GM12878 (cell line): ENCODE data around the gene GNB5. TPM values are rescaled to one million over a fixed set of nuclear protein-coding genes. Genes with fewer than 3 reads are reported as not detected.

Experiments
- ATAC-seq: fragments of 200-7000 bp; cut with Tn5 transposase; 3 replicates; pipeline ENCODE4 v1.9.1; 2020; ENCODE audit warnings: mild to moderate bottlenecking, moderate library complexity
- BruUV-seq: library from RNA; stranded (reverse); fragments of 400-500 nt; replicated peaks from 2 replicates; lab custom pipeline; 2021; lab: Mats Ljungman, UMichigan
- CTCF ChIA-PET: fragments of 300-600 bp; sonication (Branson Sonifier 250); formaldehyde crosslinking; extraction: SDS; loops from one replicate; lab custom pipeline; 2021; ENCODE audit warnings: inconsistent platforms; lab: Yijun Ruan, JAX
- POLR2A ChIA-PET: fragments of 350-600 bp; formaldehyde crosslinking; extraction: SDS; loops from one replicate; lab custom pipeline; 2021; ENCODE audit warnings: inconsistent platforms; lab: Charles Lee
- RAD21 ChIA-PET: fragments of 300-600 bp; sonication (Branson Sonifier 250); formaldehyde crosslinking; loops from one replicate; lab custom pipeline; 2023; ENCODE audit warnings: antibody characterized with exemption; ENCODE audit not compliant: unreplicated experiment; lab: Charles Lee
- SMC1A ChIA-PET: fragments of 300-600 bp; sonication (Branson Sonifier 250); formaldehyde crosslinking; loops from one replicate; lab custom pipeline; 2023; ENCODE audit not compliant: unreplicated experiment, uncharacterized antibody; lab: Charles Lee
- DNase-seq: peaks from one replicate; pipeline ENCODE4 v3.0.0-alpha.2; 2011; ENCODE audit warnings: low read depth, low spot score
- FAIRE-seq: peaks from 3 replicates; lab custom pipeline; 2011; peaks lifted over from hg19 to GRCh38; lab: Jason Lieb, UNC
- H2AFZ ChIP-seq: 2 replicates; pipeline ENCODE4 v1.6.0; 2011; ENCODE audit warnings: low read depth, low read length, control low read depth; ENCODE audit not compliant: control insufficient read depth
- H3K27ac ChIP-seq: 2 replicates; pipeline ENCODE4 v1.5.1; 2011; ENCODE audit warnings: control low read depth; ENCODE audit not compliant: control insufficient read depth, insufficient read depth
- H3K27me3 ChIP-seq, 2 experiments: replicated peaks in 1 of 2; 2 replicates each; pipeline versions ENCODE4 v1.6.0 to v1.6.1; 2011; ENCODE audit warnings: low read length in 1 of 2; ENCODE audit not compliant: control insufficient read depth in 2 of 2, insufficient read depth in 2 of 2
- H3K36me3 ChIP-seq, 2 experiments: 2 replicates each; pipeline ENCODE4 v1.5.1; 2011; ENCODE audit warnings: low read length in 1 of 2; ENCODE audit not compliant: control insufficient read depth in 2 of 2, insufficient read depth in 2 of 2
- H3K4me1 ChIP-seq: 2 replicates; pipeline ENCODE4 v1.6.1; 2011; ENCODE audit warnings: mild to moderate bottlenecking, low read length, moderate library complexity, mixed read lengths; ENCODE audit not compliant: control insufficient read depth, insufficient read depth
- H3K4me2 ChIP-seq: 2 replicates; pipeline ENCODE4 v1.6.0; 2011; ENCODE audit warnings: control low read depth; ENCODE audit not compliant: control insufficient read depth, insufficient read depth
- H3K4me3 ChIP-seq: fragments of 200-600 bp; sonication (generic); 2 replicates; pipeline ENCODE4 v1.5.1; 2016
- H3K79me2 ChIP-seq: 2 replicates; pipeline ENCODE4 v1.6.0; 2011; ENCODE audit warnings: low read length; ENCODE audit not compliant: control insufficient read depth, insufficient read depth
- H3K9ac ChIP-seq: 2 replicates; pipeline ENCODE4 v1.8.0; 2011; ENCODE audit warnings: low read length, control low read depth, mixed read lengths; ENCODE audit not compliant: control insufficient read depth, insufficient read depth
- H3K9me3 ChIP-seq: replicated peaks from 3 replicates; pipeline ENCODE4 v1.5.1; 2011; ENCODE audit warnings: mild to moderate bottlenecking, low read length; ENCODE audit not compliant: control insufficient read depth, insufficient read depth
- H4K20me1 ChIP-seq: 2 replicates; pipeline ENCODE4 v1.6.0; 2011; ENCODE audit not compliant: control insufficient read depth, insufficient read depth
- BHLHE40 ChIP-seq, 2 experiments: fragments of 450-650 bp in 1 of 2; IDR thresholded peaks; 2 replicates each; pipeline ENCODE4 v1.6.1; 2011 to 2017; ENCODE audit warnings: low read depth in 2 of 2, borderline replicate concordance in 1 of 2, improper control_type of control experiment in 1 of 2, low read length in 1 of 2, mild to moderate bottlenecking in 1 of 2
- FOXM1 ChIP-seq: IDR thresholded peaks from 2 replicates; pipeline ENCODE4 v1.6.1; 2012; ENCODE audit warnings: low read depth, mild to moderate bottlenecking, inconsistent platforms, low read length, moderate library complexity
- PKNOX1 ChIP-seq: fragments of 450-650 bp; IDR thresholded peaks from 2 replicates; pipeline ENCODE4 v1.6.1; 2016; ENCODE audit warnings: mild to moderate bottlenecking
- POU2F2 ChIP-seq: IDR thresholded peaks from 3 replicates; pipeline ENCODE4 v1.6.1; 2011; ENCODE audit warnings: low read depth, mild to moderate bottlenecking, low read length, borderline replicate concordance
- ZNF24 ChIP-seq: fragments of 450-650 bp; IDR thresholded peaks from 2 replicates; pipeline ENCODE4 v1.6.1; 2017; ENCODE audit warnings: antibody characterized with exemption, mild to moderate bottlenecking
- WGBS: methylation state at CpG from one replicate; pipeline ENCODE4 v1.1.6; 2016; ENCODE audit warnings: low lambda C conversion rate; ENCODE audit not compliant: insufficient replicate concordance, insufficient coverage; ENCODE audit errors: missing lambda C conversion rate; 5-methylcytosine and 5-hydroxymethylcytosine counted together
- in situ Hi-C: fragments of 300-500 bp; cut with MboI; formaldehyde crosslinking; loops from 9 replicates; pipeline ENCODE4 v1.14.3; 2018; ENCODE audit warnings: mixed read lengths
- intact Hi-C: fragments of 100-400 bp; cut with micrococcal nuclease; formaldehyde crosslinking; loops from one replicate; pipeline ENCODE4 v1.14.2; 2022; ENCODE audit not compliant: unreplicated experiment
- polyA plus RNA-seq, 11 experiments: library from polyadenylated mRNA; depleted of rRNA in 4 of 11; unstranded in 6 of 11; stranded (reverse) in 5 of 11; fragments of >200 nt; fragmentation: Nextera tagmentation in 4 of 11; fragmentation: Illumina TruSeq in 1 of 11; extraction: Ambion mirVana in 4 of 11; extraction: Trizol in 1 of 11; gene quantifications; 1 replicate in 1 of 11; 2 replicates in 10 of 11; pipeline versions ENCODE4 v1.2.1 to v1.2.3, GENCODE V29; 2011 to 2016; ENCODE audit warnings: inconsistent platforms in 2 of 11, missing spikeins in 2 of 11, low read depth in 1 of 11
- total RNA-seq, 4 experiments: library from RNA; depleted of rRNA in 3 of 4; stranded (reverse); fragments of >200 nt in 3 of 4; fragmentation: Illumina TruSeq in 1 of 4; extraction: Trizol in 1 of 4; gene quantifications; 2 replicates each; pipeline versions ENCODE4 v1.2.1 to v1.2.3, GENCODE V29; 2013 to 2021
- TF ChIP-seq, protein P1 (sequence below): IDR thresholded peaks from 2 replicates; pipeline ENCODE4 v1.6.1; 2012; ENCODE audit warnings: low read depth, low read length, improper control_type of control experiment
- TF ChIP-seq, protein P2 (sequence below): fragments of 450-650 bp; formaldehyde crosslinking; IDR thresholded peaks from 2 replicates; pipeline ENCODE4 v1.4.0; 2020; ENCODE audit warnings: mild to moderate bottlenecking, moderate library complexity
- TF ChIP-seq, protein P3 (sequence below): fragments of 450-650 bp; formaldehyde crosslinking; IDR thresholded peaks from 2 replicates; pipeline ENCODE4 v1.4.0; 2022; ENCODE audit warnings: mild to moderate bottlenecking, moderate library complexity

GNB5 gene
- total and polyA plus RNA-seq, 10 of the 15 experiments (the other 5 are each of a cell fraction or from before 2014, with no cell fraction given) = 2.4 to 25.9 (median 15.2) TPM

- Histone ChIP-seq H3K27ac (no peak overlapping the region), H3K9me3 (peaks cover 6% of the 10 kb centered on the region; the same call in 2 of the 3 replicates), H4K20me1 (no peaks in the 10 kb centered on the region), H3K4me3 (no peak overlapping the region), H3K4me1 (no peaks in the 10 kb centered on the region; the same call in none of the 2 replicates), H3K4me2 (no peak overlapping the region), H3K9ac (no peak overlapping the region), H2AFZ (no peak overlapping the region), H3K36me3 (no peaks in the 10 kb centered on the region), H3K27me3 (no peaks in the 10 kb centered on the region), H3K79me2 (peaks cover 12% of the 10 kb centered on the region)
- 98% methylated on average over 12 of the region's 12 CpGs for WGBS
- ATAC-seq (peak; percentile 20; the same call in 2 of the 3 replicates), FAIRE-seq (no peak), DNase-seq (no peak)
- no TSS peak for BruUV-seq
- ChIA-PET RAD21 (interaction anchor here (1.4 to 8.6 kb wide), 2 partner anchors 10 to 13 kb away, joined by 5 to 170 read pairs; no protein-coding TSS in a partner anchor), SMC1A (interaction anchor here (1.7 to 11.9 kb wide), 2 partner anchors 12 to 45 kb away, joined by 5 to 272 read pairs; no protein-coding TSS in a partner anchor), CTCF (interaction anchor here (1.1 to 17.4 kb wide), 4 partner anchors 13 to 47 kb away, joined by 3 to 251 read pairs (median 4); no protein-coding TSS in a partner anchor), POLR2A (interaction anchor here (0.8 to 1.0 kb wide), 2 partner anchors 9 to 13 kb away, joined by 3 to 4 read pairs; no protein-coding TSS in a partner anchor)
- intact Hi-C loops (no loop called here), in situ Hi-C loops (no loop called here)
- TF ChIP-seq, protein P1, sequence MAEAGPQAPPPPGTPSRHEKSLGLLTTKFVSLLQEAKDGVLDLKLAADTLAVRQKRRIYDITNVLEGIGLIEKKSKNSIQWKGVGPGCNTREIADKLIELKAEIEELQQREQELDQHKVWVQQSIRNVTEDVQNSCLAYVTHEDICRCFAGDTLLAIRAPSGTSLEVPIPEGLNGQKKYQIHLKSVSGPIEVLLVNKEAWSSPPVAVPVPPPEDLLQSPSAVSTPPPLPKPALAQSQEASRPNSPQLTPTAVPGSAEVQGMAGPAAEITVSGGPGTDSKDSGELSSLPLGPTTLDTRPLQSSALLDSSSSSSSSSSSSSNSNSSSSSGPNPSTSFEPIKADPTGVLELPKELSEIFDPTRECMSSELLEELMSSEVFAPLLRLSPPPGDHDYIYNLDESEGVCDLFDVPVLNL = no peak
- TF ChIP-seq, protein P2, sequence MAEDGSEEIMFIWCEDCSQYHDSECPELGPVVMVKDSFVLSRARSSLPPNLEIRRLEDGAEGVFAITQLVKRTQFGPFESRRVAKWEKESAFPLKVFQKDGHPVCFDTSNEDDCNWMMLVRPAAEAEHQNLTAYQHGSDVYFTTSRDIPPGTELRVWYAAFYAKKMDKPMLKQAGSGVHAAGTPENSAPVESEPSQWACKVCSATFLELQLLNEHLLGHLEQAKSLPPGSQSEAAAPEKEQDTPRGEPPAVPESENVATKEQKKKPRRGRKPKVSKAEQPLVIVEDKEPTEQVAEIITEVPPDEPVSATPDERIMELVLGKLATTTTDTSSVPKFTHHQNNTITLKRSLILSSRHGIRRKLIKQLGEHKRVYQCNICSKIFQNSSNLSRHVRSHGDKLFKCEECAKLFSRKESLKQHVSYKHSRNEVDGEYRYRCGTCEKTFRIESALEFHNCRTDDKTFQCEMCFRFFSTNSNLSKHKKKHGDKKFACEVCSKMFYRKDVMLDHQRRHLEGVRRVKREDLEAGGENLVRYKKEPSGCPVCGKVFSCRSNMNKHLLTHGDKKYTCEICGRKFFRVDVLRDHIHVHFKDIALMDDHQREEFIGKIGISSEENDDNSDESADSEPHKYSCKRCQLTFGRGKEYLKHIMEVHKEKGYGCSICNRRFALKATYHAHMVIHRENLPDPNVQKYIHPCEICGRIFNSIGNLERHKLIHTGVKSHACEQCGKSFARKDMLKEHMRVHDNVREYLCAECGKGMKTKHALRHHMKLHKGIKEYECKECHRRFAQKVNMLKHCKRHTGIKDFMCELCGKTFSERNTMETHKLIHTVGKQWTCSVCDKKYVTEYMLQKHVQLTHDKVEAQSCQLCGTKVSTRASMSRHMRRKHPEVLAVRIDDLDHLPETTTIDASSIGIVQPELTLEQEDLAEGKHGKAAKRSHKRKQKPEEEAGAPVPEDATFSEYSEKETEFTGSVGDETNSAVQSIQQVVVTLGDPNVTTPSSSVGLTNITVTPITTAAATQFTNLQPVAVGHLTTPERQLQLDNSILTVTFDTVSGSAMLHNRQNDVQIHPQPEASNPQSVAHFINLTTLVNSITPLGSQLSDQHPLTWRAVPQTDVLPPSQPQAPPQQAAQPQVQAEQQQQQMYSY = no peak
- TF ChIP-seq BHLHE40 (IDR thresholded peaks at IDR 0.05; ENCODE audit: borderline replicate concordance in 1 of 2, low read depth in 2 of 2, low read length in 1 of 2) (no peak), PKNOX1 (no peak), ZNF24 (no peak), POU2F2 (no peak), FOXM1 (no peak)
- TF ChIP-seq, protein P3, sequence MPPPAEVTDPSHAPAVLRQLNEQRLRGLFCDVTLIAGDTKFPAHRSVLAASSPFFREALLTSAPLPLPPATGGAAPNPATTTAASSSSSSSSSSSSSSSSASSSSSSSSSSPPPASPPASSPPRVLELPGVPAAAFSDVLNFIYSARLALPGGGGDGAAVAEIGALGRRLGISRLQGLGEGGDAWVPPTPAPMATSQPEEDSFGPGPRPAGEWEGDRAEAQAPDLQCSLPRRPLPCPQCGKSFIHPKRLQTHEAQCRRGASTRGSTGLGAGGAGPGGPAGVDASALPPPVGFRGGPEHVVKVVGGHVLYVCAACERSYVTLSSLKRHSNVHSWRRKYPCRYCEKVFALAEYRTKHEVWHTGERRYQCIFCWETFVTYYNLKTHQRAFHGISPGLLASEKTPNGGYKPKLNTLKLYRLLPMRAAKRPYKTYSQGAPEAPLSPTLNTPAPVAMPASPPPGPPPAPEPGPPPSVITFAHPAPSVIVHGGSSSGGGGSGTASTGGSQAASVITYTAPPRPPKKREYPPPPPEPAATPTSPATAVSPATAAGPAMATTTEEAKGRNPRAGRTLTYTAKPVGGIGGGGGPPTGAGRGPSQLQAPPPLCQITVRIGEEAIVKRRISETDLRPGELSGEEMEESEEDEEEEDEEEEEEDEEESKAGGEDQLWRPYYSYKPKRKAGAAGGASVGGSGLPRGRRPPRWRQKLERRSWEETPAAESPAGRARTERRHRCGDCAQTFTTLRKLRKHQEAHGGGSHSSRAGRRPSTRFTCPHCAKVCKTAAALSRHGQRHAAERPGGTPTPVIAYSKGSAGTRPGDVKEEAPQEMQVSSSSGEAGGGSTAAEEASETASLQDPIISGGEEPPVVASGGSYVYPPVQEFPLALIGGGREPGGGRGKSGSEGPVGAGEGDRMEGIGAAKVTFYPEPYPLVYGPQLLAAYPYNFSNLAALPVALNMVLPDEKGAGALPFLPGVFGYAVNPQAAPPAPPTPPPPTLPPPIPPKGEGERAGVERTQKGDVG (CRISPR knock-in tag) = no peak
Measured at GRCh38 chr15:52093539-52094510, 97.4 kb downstream of the GNB5 start.
